Measurements from ENCODE around the gene KIF26B. TPM values are rescaled to one million over a fixed set of nuclear protein-coding genes. Genes with fewer than 3 reads are reported as not detected.

Gene KIF26B
- total RNA-seq, 1 experiment from 2014 or later, result 1.2 TPM

DNA sequence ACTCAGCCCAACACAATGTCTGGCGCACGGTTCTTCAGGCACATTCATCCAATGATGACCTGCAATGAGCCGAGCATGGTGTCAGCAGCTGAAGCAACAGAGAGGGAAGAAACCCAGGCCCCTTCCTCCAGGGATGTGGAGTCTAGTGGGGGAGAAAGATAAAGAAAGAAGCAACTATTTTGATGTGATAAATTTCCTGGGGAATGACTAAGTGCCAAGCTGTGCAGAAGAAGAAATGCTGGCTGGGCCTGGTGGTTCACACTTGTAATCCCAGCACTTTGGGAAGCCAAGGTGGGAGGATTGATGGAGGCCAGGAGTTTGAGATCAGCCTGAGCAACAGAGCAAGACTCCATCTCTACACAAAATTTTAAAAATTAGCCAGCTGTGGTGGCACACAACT is 561.8 kb downstream of the KIF26B start:
- Mint-ChIP-seq H3K4me1 (peaks cover 8% of the 10 kb centered on the region), H3K4me3 (no peak overlapping the region), H3K27ac (no peak overlapping the region), H3K9me3 (peaks cover 8% of the 10 kb centered on the region), H3K27me3 (ENCODE audit: low read depth) (no peaks in the 10 kb centered on the region), H3K36me3 (no peaks in the 10 kb centered on the region)
- ChIA-PET POLR2A (no interaction called here), CTCF (no interaction called here)
- TF ChIP-seq ZBTB21 (CRISPR knock-in tag; IDR thresholded peaks at IDR 0.05; ENCODE audit: borderline replicate concordance) (no peak), KAT7 (CRISPR knock-in tag; IDR thresholded peaks at IDR 0.05; ENCODE audit: borderline replicate concordance) (no peak), ZNF396 (CRISPR knock-in tag; IDR thresholded peaks at IDR 0.05; ENCODE audit: borderline replicate concordance) (no peak), ESRRA (CRISPR knock-in tag; IDR thresholded peaks at IDR 0.05; ENCODE audit: borderline replicate concordance) (no peak), SOX15 (CRISPR knock-in tag; IDR thresholded peaks at IDR 0.05) (no peak), ATF1 (CRISPR knock-in tag; IDR thresholded peaks at IDR 0.05) (no peak)
- TF ChIP-seq, protein P1, sequence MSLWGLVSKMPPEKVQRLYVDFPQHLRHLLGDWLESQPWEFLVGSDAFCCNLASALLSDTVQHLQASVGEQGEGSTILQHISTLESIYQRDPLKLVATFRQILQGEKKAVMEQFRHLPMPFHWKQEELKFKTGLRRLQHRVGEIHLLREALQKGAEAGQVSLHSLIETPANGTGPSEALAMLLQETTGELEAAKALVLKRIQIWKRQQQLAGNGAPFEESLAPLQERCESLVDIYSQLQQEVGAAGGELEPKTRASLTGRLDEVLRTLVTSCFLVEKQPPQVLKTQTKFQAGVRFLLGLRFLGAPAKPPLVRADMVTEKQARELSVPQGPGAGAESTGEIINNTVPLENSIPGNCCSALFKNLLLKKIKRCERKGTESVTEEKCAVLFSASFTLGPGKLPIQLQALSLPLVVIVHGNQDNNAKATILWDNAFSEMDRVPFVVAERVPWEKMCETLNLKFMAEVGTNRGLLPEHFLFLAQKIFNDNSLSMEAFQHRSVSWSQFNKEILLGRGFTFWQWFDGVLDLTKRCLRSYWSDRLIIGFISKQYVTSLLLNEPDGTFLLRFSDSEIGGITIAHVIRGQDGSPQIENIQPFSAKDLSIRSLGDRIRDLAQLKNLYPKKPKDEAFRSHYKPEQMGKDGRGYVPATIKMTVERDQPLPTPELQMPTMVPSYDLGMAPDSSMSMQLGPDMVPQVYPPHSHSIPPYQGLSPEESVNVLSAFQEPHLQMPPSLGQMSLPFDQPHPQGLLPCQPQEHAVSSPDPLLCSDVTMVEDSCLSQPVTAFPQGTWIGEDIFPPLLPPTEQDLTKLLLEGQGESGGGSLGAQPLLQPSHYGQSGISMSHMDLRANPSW (CRISPR knock-in tag; conservative IDR thresholded peaks at IDR 0.05; ENCODE audit: low read depth), result no peak
- TF ChIP-seq, protein P2, sequence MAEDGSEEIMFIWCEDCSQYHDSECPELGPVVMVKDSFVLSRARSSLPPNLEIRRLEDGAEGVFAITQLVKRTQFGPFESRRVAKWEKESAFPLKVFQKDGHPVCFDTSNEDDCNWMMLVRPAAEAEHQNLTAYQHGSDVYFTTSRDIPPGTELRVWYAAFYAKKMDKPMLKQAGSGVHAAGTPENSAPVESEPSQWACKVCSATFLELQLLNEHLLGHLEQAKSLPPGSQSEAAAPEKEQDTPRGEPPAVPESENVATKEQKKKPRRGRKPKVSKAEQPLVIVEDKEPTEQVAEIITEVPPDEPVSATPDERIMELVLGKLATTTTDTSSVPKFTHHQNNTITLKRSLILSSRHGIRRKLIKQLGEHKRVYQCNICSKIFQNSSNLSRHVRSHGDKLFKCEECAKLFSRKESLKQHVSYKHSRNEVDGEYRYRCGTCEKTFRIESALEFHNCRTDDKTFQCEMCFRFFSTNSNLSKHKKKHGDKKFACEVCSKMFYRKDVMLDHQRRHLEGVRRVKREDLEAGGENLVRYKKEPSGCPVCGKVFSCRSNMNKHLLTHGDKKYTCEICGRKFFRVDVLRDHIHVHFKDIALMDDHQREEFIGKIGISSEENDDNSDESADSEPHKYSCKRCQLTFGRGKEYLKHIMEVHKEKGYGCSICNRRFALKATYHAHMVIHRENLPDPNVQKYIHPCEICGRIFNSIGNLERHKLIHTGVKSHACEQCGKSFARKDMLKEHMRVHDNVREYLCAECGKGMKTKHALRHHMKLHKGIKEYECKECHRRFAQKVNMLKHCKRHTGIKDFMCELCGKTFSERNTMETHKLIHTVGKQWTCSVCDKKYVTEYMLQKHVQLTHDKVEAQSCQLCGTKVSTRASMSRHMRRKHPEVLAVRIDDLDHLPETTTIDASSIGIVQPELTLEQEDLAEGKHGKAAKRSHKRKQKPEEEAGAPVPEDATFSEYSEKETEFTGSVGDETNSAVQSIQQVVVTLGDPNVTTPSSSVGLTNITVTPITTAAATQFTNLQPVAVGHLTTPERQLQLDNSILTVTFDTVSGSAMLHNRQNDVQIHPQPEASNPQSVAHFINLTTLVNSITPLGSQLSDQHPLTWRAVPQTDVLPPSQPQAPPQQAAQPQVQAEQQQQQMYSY (CRISPR knock-in tag; IDR thresholded peaks at IDR 0.05), result no peak
- DNase-seq (ENCODE audit: low spot score) (no peak), ATAC-seq (no peak)

DNA sequence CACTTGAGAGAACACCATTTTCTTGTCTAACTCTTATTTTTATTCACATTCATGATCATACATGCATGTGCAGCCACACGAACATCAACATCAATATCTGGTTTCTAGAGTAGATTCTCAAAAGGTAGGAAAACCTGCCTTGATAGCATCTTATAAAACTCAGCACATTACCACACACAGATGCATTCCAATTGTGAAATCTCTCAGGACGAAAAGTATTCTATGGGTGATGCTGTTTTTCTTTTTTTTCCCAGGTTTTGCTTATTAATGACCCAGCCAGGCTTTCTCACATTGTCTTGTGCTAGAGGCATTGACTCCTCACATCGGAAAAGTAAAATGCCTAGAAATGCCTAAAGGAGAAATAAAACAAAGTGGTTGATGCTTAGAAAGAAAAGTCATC is 562.8 kb downstream of the KIF26B start:
- Mint-ChIP-seq H3K27ac (no peak overlapping the region), H3K36me3 (no peaks in the 10 kb centered on the region)
- CTCF ChIA-PET, result no interaction called here

DNA sequence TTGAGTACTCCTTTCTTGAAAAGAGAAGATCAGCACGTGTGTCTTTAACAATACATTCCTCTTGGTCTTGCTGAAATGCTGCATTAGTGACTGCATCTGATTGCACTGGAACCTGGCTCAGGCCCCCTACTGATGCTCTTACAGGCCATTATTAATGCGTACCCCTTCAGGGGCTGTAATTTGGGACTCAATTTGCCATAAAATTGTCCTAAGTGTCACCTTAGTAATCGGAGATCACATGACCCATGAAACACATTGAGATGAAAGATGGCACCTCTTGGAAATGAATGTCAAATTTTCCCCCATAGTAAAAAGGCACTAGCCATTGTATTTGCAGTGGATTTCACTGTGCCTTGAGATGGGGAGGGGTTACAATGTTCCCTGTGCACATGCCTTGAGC is 563.3 kb downstream of the KIF26B start:
- TF ChIP-seq SOX15 (CRISPR knock-in tag; IDR thresholded peaks at IDR 0.05), result no peak
- no peak for TF ChIP-seq IRF2 (CRISPR knock-in tag; IDR thresholded peaks at IDR 0.05; ENCODE audit: borderline replicate concordance, low read depth)
- ChIA-PET POLR2A (no interaction called here), CTCF (no interaction called here)
- no peak for DNase-seq (ENCODE audit: low spot score)
- ATAC-seq, result no peak
- 0 out of 2 replicates have a peak, but pooled peaks cover 2% of the 10 kb centered on the region for H3K4me1 Mint-ChIP-seq
- H3K4me3 Mint-ChIP-seq, result no peak overlapping the region
- H3K27ac Mint-ChIP-seq, result no peak overlapping the region
- H3K9me3 Mint-ChIP-seq, result peaks cover 8% of the 10 kb centered on the region
- H3K27me3 Mint-ChIP-seq (ENCODE audit: low read depth), result no peaks in the 10 kb centered on the region
- no peaks in the 10 kb centered on the region for H3K36me3 Mint-ChIP-seq

More for the DNA sequence above, 562.8 kb downstream of the KIF26B start:
- POLR2A ChIA-PET, result interaction anchor here (0.5 kb wide), 1 partner anchor 309 kb away, joined by 8 read pairs; no protein-coding TSS in a partner anchor
- Mint-ChIP-seq H3K4me3 (no peak overlapping the region), H3K27me3 (ENCODE audit: low read depth) (no peaks in the 10 kb centered on the region), H3K4me1 (0 out of 2 replicates have a peak, but pooled peaks cover 2% of the 10 kb centered on the region), H3K9me3 (peaks cover 8% of the 10 kb centered on the region)
- TF ChIP-seq, protein P3, sequence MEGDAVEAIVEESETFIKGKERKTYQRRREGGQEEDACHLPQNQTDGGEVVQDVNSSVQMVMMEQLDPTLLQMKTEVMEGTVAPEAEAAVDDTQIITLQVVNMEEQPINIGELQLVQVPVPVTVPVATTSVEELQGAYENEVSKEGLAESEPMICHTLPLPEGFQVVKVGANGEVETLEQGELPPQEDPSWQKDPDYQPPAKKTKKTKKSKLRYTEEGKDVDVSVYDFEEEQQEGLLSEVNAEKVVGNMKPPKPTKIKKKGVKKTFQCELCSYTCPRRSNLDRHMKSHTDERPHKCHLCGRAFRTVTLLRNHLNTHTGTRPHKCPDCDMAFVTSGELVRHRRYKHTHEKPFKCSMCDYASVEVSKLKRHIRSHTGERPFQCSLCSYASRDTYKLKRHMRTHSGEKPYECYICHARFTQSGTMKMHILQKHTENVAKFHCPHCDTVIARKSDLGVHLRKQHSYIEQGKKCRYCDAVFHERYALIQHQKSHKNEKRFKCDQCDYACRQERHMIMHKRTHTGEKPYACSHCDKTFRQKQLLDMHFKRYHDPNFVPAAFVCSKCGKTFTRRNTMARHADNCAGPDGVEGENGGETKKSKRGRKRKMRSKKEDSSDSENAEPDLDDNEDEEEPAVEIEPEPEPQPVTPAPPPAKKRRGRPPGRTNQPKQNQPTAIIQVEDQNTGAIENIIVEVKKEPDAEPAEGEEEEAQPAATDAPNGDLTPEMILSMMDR (IDR thresholded peaks at IDR 0.05), result no peak
- TF ChIP-seq ZNF121 (CRISPR knock-in tag; IDR thresholded peaks at IDR 0.05), result no peak
- TF ChIP-seq NFATC4 (CRISPR knock-in tag; IDR thresholded peaks at IDR 0.05), result no peak
- TF ChIP-seq, protein P4, sequence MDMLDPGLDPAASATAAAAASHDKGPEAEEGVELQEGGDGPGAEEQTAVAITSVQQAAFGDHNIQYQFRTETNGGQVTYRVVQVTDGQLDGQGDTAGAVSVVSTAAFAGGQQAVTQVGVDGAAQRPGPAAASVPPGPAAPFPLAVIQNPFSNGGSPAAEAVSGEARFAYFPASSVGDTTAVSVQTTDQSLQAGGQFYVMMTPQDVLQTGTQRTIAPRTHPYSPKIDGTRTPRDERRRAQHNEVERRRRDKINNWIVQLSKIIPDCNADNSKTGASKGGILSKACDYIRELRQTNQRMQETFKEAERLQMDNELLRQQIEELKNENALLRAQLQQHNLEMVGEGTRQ (CRISPR knock-in tag; IDR thresholded peaks at IDR 0.05), result no peak
- ATAC-seq (no peak), DNase-seq (ENCODE audit: low spot score) (no peak)
